Measurements from ENCODE around the gene EXOC3. TPM values are rescaled to one million over a fixed set of nuclear protein-coding genes. Genes with fewer than 3 reads are reported as not detected.

Gene EXOC3
- total RNA-seq, 3 donors from 2014 or later (not counting 1 experiment from before 2014, with no cell fraction given): 89.6 to 99.9 (median 96.3) TPM

- no peaks in the 10 kb centered on the region for H3K9me3 ChIP-seq (ENCODE audit: control insufficient read depth, insufficient read depth, low read length)
- peaks cover 77% of the 10 kb centered on the region for H3K36me3 ChIP-seq (ENCODE audit: control insufficient read depth, insufficient read depth, low read length)
- Mint-ChIP-seq H3K27ac (no peak overlapping the region), H3K4me3 (no peak overlapping the region), H3K4me1 (peaks cover 45 to 46% of the 10 kb centered on the region in 2 donors), H3K9me3 (peaks cover 6 to 7% of the 10 kb centered on the region in 2 donors), H3K27me3 (ENCODE audit: low read depth in 2 of 2) (no peaks in the 10 kb centered on the region), H3K36me3 (peaks cover 61% of the 10 kb centered on the region)
- ATAC-seq (no peak), DNase-seq (no peak)
- 97% methylated on average over 5 of the region's 5 CpGs for WGBS (ENCODE audit: insufficient coverage)
- no peaks in the 10 kb centered on the region for H3K27me3 ChIP-seq (ENCODE audit: control insufficient read depth, insufficient read depth, low read length)
- no peak overlapping the region for H3K4me3 ChIP-seq (ENCODE audit: low read length)
- TF ChIP-seq CTCF (IDR thresholded peaks at IDR 0.05): no peak
- intact Hi-C loops (cut with micrococcal nuclease): no loop called here
- H3K4me1 ChIP-seq (ENCODE audit: control insufficient read depth, insufficient read depth, low read length): peaks cover 20% of the 10 kb centered on the region
- no peak overlapping the region for H3K27ac ChIP-seq (ENCODE audit: low read length)
These were observed 8.8 kb downstream of the EXOC3 start for GRCh38 chr5:451587-452458.

- peaks cover 6 to 7% of the 10 kb centered on the region in 2 donors for H3K9me3 Mint-ChIP-seq
- peaks cover 61% of the 10 kb centered on the region for H3K36me3 Mint-ChIP-seq
- peaks cover 11% of the 10 kb centered on the region for H3K4me1 ChIP-seq (ENCODE audit: control insufficient read depth, insufficient read depth, low read length)
- no peak overlapping the region for H3K4me3 Mint-ChIP-seq
- peaks cover 76% of the 10 kb centered on the region for H3K36me3 ChIP-seq (ENCODE audit: control insufficient read depth, insufficient read depth, low read length)
- intact Hi-C loops (cut with micrococcal nuclease): no loop called here
- no peak for DNase-seq
- WGBS (ENCODE audit: insufficient coverage): 87% methylated on average over 17 of the region's 17 CpGs
- no peaks in the 10 kb centered on the region for H3K27me3 ChIP-seq (ENCODE audit: control insufficient read depth, insufficient read depth, low read length)
- H3K27me3 Mint-ChIP-seq (ENCODE audit: low read depth in 2 of 2): no peaks in the 10 kb centered on the region
- H3K27ac ChIP-seq (ENCODE audit: low read length): no peak overlapping the region
- no peaks in the 10 kb centered on the region for H3K9me3 ChIP-seq (ENCODE audit: control insufficient read depth, insufficient read depth, low read length)
- H3K4me3 ChIP-seq (ENCODE audit: low read length): no peak overlapping the region
- TF ChIP-seq CTCF (IDR thresholded peaks at IDR 0.05): no peak
- H3K27ac Mint-ChIP-seq: no peak overlapping the region
- peak in 1 of 3 donors; percentile 25 for ATAC-seq
- peaks cover 35 to 40% of the 10 kb centered on the region in 2 donors for H3K4me1 Mint-ChIP-seq
These were observed 10.2 kb downstream of the EXOC3 start for GRCh38 chr5:452978-453710.

DNA sequence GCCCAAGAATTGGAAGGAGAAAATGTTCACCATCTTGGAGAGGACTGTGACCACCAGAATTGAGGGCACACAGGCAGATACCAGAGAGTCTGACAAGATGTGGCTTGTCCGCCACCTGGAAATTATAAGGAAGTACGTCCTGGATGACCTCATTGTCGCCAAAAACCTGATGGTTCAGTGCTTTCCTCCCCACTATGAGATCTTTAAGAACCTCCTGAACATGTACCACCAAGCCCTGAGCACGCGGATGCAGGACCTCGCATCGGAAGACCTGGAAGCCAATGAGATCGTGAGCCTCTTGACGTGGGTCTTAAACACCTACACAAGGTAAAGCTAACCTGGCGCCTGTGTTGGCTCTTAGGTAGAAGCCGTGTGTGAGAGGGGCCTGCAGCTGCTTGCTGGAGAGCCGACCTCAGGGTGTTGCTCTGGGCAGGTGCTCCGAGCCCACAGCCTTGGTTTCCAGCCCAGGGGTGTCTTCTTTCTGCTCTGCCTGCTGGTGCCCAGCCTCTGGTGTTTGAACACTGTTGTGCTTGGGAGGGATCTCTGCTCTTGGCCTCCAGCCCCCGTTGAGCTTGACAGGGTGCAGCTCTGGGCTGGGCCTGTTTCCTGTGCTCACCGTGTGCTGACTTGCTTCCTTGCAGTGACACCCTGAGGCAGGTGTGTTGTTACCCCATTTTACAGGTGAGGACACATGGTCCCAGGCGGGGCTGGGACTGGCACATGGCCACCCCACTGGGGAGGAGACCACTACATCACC is 10.9 kb downstream of the EXOC3 start:
- 93% methylated on average over 16 of the region's 16 CpGs for WGBS (ENCODE audit: insufficient coverage)
- intact Hi-C loops (cut with micrococcal nuclease): no loop called here
- Histone ChIP-seq H3K4me3 (ENCODE audit: low read length) (no peak overlapping the region), H3K27me3 (ENCODE audit: control insufficient read depth, insufficient read depth, low read length) (no peaks in the 10 kb centered on the region), H3K9me3 (ENCODE audit: control insufficient read depth, insufficient read depth, low read length) (no peaks in the 10 kb centered on the region), H3K27ac (ENCODE audit: low read length) (no peak overlapping the region), H3K36me3 (ENCODE audit: control insufficient read depth, insufficient read depth, low read length) (peaks cover 76% of the 10 kb centered on the region), H3K4me1 (ENCODE audit: control insufficient read depth, insufficient read depth, low read length) (peaks cover 11% of the 10 kb centered on the region)
- ATAC-seq (no peak), DNase-seq (no peak)
- TF ChIP-seq CTCF (IDR thresholded peaks at IDR 0.05): no peak
- H3K9me3 Mint-ChIP-seq: peaks cover 6 to 7% of the 10 kb centered on the region in 2 donors
- H3K4me3 Mint-ChIP-seq: no peak overlapping the region
- peaks cover 28 to 33% of the 10 kb centered on the region in 2 donors for H3K4me1 Mint-ChIP-seq
- H3K27me3 Mint-ChIP-seq (ENCODE audit: low read depth in 2 of 2): no peaks in the 10 kb centered on the region
- H3K36me3 Mint-ChIP-seq: peaks cover 55% of the 10 kb centered on the region
- no peak overlapping the region for H3K27ac Mint-ChIP-seq

All from natural killer cell (primary cell).